HL-60/S4 treated with retinoic acid at 250 ng/mL for 4 days and 3 days (cell line): ENCODE measurements around the gene ABHD2.

Experiments
- in situ Hi-C: fragments of 300-500 bp; cut with MboI; formaldehyde crosslinking; loops from 2 replicates; pipeline ENCODE4 v1.7.0; 2022; ENCODE audit warnings: low sequenced_read_pairs

Gene ABHD2

DNA sequence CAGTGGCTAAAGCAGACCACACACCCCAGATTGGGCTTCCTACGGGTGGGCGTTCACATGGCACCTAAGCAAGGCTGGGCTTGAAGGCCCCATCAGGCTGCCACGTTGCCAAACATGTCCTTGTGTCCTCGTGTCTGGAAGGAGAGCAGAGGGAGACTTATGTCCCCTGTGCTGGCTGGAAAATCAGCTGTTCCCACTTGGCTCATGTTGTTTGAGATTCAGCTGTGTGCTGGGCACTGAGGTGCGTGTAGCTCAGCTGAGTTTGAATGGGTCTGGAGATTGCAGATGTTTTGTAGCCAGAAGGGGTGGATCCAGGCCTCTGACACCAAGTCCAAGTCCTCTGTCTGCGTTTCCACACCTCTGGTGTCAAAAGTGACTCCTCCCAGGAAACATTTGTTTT lies 98.5 kb downstream of the ABHD2 start:
- in situ Hi-C loops, result loop anchor here (25.0 kb wide), 1 partner anchor 275 kb away; the partner anchor contains the start of gene MFGE8

DNA sequence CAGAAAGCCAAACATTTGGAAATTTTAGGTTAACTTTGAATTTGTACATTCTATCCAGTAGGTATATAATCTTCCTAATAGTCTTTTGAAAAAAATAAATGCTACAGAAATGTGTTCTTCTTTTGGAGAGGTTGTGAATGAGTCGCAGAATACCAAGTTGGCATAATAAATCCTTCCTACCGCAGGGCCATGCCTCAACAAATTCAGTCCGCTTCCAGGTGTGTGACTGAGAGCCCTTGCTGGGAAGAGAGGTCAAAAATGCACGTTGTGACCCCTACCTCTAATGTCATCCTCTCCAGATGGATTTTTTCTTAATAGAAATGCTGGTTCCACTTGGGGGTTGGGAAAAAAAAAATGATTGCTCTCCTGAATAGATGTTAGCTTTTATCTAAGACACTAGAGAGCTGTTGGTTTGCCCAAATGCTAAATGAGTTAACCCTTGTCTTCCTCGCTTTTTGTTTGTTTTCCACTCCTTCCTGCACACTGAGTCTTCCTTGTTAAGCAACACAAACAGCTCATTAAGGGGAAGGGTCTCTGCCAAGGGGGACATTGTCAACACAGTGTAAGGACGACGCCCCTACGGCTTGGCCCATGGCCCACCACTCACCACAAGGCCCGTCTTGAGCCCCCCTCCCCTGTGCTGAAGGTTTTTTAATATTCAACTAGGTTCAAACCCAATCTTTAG lies 99.2 kb downstream of the ABHD2 start:
- in situ Hi-C loops, result loop anchor here (25.0 kb wide), 1 partner anchor 275 kb away; the partner anchor contains the start of gene MFGE8

DNA sequence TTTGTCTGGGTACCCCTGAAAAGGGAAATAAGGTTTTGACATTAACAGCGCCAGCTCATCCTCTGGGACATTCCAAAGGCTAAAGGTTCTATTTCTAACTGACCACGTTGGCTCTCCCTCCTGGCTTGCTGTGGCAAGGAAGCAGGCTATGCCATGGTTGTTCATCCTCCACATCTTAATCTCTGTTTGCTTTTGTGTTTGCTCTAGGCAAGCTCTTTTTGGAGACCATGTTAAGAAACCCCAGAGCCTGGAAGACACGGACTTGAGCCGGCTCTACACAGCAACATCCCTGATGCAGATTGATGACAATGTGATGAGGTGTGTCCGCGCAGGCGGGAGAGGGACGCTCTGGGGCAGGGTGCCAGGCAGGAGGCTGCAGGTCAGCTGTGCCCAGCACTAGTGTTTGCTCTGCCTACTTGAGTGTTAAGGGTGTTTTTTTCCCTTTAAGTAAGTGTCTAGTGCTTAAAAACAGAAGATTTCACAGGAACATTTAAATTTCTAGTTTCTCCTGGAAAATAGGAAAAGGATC lies 99.8 kb downstream of the ABHD2 start:
- in situ Hi-C loops, result loop anchor here (25.0 kb wide), 1 partner anchor 276 kb away; the partner anchor contains the start of gene MFGE8

DNA sequence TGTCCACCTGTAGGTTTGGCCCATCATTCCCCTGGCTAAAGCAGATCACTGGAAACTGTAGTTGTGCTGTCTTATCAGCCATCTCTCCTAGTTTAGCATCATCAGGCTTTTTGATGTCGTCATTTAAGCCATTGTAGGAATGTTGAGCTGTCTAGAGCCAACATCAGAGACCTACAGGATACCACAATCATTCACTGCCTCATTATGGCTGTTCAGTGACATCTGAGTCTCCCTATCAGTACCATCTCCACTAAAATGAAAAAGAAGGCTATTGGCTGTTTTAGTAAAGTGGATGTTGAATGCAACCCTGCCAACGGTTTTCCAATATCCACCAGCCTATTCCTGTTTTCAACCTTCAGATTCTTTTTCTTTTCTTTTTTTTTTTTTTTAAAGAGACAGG lies 103.9 kb downstream of the ABHD2 start:
- in situ Hi-C loops, result loop anchor here (25.0 kb wide), 1 partner anchor 280 kb away; the partner anchor contains the start of gene MFGE8

DNA sequence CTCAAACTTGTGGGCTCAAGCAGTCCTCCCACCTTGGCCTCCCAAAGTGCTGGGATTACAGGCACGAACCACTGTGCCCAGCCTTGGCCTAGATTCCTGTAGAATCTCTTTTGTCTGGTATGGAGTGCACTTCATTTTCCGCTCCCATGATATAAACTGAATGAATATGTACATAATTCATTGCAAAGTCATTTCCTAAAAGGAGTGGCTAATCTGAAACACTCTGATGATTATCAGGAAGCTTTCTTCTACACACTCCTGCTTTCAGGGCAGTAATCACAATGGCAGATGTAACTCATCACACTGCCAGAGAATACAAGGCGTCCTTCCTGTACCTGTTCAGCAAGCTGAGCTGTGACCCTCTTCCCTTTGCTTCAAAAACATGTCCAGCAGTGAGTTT lies 104.5 kb downstream of the ABHD2 start:
- in situ Hi-C loops, result loop anchor here (25.0 kb wide), 1 partner anchor 280 kb away; the partner anchor contains the start of gene MFGE8

DNA sequence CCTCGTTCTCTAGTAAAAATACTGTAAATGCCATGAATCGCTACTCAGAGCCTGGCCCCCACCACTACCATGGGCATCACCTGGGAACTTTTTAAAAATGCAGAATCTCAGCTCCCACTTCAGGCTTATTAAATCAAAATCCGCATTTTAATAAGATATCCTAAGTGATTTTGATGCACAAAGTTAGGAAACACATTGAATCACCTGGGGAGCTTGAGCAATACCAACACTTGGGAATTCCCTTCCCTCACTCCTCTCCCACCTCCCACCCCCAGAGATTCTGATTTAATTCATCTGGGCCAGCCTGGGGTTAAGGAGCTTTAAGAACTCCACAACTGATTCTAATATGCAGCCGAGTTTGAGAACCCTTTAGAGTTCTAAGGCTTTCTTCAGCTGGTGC lies 106.4 kb downstream of the ABHD2 start:
- in situ Hi-C loops, result loop anchor here (25.0 kb wide), 1 partner anchor 282 kb away; the partner anchor contains the start of gene MFGE8

DNA sequence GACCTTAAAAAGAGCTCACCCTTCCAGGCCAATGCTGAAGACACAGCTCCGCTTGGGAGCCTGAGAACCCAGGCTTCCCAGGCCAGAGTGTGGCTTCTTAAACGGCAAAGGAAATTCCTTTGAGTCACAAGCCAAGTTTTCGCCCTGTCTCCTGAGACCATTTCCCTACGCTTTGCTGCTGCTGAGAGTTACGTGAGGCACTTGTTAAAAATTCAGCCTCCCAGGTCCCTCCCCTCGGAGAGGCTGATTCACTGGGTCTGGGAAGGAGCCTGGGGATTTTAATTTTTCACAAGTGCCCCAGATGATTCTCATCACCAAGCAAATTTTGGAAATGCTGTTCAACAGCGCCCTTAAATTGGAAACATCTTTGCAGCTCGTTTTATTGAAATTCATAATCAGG lies 107.6 kb downstream of the ABHD2 start:
- in situ Hi-C loops, result loop anchor here (25.0 kb wide), 1 partner anchor 284 kb away; the partner anchor contains the start of gene MFGE8

DNA sequence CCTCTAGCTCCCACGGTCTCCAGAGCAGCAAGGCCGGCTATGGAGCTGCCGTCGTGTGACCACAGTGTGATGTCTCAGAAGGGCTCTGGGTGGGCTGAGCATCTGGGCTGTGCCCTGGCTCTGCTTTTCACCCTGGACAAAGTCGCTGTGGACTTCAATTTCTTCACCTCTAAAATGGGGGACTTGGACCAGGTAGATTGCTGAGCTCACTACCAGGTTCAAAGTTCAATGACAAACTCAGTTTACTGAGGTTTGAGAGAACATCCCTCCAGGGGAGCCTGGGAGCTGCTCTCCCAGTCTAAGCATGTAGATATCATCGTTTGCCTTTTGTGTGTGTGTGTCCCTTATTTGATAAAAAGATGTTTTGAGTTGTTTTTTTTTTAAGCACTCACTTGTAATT lies 108.0 kb downstream of the ABHD2 start:
- in situ Hi-C loops, result loop anchor here (25.0 kb wide), 1 partner anchor 284 kb away; the partner anchor contains the start of gene MFGE8

DNA sequence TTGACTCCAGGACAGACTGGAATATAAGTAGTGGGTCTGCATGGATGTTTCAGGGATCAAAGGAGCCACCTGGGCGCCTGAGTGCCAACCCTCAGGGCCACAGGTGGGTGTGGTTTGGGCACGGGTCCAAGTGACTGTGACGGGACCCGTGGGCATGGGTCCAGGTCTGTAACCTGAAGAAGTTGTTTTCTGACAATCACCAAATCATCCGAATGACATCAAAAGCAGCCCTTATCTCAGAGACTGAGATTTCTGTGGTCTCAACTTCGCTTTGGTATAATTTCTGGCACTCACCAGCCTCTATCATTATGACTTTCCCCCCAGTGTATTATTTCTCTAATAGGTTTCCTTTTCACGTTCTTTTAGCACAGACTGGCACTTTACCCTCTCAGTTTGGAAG lies 108.7 kb downstream of the ABHD2 start:
- in situ Hi-C loops, result loop anchor here (25.0 kb wide), 1 partner anchor 285 kb away; the partner anchor contains the start of gene MFGE8

DNA sequence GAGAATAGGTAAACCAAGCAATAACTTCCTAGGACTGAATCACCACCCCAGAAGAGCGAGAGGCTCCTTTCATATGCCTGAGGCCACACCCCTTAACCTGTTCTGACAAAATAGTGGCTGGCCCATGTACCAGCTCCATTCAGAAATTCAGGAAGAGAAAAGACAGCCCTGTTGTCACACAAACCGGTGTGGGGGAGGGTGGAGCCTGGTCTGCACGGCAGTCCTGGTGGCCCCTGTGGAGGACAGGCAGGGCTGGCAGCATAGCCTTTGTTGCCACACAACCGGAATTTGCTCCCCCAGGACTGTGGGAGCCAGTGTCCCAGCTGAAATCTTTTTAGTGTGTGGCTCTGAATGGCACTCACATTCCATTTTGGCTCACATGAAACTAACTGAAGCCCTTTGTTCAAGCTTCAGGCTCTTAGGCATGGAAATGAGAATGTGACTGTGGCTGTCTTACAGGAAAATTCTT lies 109.3 kb downstream of the ABHD2 start:
- in situ Hi-C loops, result loop anchor here (25.0 kb wide), 1 partner anchor 285 kb away; the partner anchor contains the start of gene MFGE8

DNA sequence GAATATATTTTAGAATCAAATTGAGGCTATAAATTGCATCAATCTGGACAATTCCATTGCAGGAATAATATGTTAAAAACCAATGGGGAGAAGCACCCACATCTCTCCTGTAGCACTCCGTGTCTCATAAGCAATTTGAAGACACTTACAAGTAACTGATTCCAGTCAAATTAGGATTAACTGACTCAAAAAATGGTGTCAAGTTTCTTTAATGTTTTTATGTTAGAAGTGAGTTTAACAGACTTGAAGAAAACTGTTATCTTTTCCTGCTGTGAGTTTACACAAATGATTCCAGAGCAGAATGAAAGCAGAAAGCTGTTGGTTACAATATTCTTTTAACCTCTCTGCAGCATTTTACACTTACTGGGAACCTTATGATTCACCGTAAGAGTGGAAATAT lies 109.9 kb downstream of the ABHD2 start:
- in situ Hi-C loops, result loop anchor here (25.0 kb wide), 1 partner anchor 286 kb away; the partner anchor contains the start of gene MFGE8

DNA sequence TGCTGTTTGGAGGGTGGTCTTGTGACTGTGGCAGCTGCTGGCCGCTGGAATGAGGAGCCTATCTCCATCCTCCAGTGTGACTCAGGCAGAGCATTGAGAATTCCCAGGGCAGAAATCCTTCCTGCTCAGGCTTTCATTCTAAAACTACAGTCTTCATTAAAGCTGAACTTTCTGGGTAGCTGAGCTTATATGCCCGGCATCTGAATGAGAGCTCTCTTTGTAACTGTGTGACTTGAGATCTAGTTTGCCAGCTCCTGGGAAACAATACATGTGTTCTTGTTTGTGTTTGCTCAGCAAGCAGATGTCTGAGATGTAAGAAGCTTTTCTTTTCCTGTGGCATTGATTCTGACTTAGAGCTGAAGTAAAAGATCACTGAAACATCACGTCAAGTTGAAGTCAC lies 110.7 kb downstream of the ABHD2 start:
- in situ Hi-C loops, result loop anchor here (25.0 kb wide), 1 partner anchor 287 kb away; the partner anchor contains the start of gene MFGE8

DNA sequence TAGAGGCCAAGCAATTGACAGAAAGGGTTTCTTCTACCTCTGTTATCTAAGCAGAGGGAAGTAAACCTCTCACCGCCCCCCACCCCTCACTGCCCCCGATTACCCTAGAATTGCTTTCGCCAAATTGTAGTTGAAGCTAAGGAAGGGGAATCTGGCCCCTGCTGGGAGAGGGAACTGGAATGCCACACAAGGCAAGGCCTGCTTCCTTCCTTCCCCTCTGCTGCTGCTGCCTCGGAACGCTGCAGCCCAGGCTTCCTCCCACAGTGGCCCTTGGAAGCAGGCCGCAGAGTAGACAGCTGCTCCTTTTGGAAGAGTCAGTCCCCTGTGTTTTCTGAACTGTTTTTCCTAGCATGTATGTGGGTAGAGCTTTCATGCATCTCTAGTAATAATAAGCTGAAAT lies 111.5 kb downstream of the ABHD2 start:
- in situ Hi-C loops, result loop anchor here (25.0 kb wide), 1 partner anchor 287 kb away; the partner anchor contains the start of gene MFGE8

DNA sequence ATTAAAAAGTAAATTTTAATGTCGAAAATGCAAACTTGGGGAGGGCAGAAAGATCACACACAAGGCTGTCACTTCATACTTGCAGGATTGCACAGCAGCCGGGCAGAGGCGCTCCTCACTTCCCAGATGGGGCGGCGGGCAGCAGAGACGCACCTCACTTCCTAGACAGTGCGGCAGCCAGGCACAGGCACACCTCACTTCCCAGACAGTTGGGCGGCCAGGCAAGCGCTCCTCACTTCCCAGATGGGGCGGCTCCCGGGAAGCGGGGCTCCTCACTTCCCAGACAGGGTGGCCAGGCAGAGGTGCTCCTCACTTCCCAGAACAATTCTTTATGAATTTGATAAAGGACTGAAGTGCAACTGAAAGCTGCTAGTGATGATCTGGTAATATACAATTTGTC lies 111.9 kb downstream of the ABHD2 start:
- in situ Hi-C loops, result no loop called here

DNA sequence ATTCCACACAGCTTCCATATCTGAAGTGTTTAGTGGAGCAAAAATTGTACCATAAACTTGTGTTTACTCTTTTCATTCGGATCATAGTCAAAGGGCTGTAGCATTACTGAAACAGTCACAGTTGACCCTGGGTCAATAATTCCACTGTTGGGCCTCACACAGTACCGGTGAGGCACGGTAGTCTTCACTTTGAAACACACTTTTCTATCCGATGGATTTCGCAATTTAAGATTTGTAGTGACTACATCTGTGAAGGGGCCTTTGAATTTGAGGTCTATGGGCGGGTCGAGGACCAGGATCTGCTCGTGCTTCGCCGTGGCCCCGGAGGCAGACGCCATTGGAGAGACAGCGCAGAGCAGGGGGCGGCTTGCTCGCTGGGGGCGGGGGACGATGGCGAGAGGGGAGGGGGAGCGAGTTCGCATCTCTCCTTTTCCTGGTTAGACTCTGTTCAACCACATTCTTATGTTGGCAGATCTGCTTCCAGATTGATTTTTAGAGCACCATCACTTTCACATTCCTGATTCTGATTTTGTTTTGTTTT lies 113.3 kb downstream of the ABHD2 start:
- in situ Hi-C loops, result no loop called here

DNA sequence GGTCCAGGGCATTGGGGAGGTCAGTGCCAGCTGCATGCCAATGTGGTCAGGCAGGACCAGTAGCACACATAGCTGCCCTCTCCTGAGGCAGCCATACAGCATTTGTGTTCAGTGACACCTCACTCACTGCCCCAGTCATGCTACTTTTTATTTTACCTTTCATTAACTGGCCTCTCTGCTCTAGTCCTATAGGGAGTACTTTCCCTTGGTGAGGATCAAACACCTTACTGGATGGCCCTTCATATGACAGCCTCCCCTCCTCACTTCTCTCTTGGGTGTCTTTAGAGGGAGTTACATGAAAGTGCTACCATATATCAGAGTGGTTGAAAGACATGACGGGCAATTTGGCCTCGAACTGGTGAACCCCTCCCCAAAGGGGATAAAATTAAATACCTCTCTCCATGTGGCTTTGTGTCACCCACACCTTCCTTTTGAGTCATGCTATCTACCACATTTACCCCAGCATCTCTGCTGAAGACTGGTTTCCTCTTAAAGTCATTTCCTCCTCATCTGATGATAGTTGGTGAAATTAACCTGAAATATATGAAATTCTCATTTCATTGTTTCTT lies 115.5 kb downstream of the ABHD2 start:
- in situ Hi-C loops, result no loop called here

DNA sequence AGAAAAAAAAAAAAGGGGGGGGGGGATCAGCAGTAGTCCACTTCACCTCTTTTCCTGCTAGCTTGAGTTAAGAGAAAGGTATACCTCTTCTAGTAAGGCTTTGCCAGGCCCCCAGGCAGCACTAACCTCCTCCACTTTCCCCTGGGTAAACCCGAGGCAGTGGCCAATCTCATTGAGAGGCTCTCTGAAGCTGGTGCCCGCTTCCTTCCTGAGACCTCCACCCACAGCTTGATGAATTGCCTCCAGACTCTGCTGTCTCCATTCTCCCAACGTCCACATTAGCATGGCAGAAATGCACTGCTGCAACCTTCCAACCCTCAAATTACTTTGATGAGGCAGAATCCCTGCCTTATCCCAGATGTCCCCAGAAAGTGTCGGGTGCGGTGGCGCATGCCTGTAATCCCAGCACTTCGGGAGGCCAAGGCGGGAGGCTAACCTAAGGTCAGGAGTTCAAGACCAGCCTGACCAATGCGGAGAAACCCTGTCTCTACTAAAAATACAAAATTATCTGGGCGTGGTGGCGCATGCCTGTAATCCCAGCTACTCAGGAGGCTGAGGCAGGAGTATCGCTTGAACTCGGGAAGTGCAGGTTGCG lies 117.8 kb downstream of the ABHD2 start:
- in situ Hi-C loops, result no loop called here

DNA sequence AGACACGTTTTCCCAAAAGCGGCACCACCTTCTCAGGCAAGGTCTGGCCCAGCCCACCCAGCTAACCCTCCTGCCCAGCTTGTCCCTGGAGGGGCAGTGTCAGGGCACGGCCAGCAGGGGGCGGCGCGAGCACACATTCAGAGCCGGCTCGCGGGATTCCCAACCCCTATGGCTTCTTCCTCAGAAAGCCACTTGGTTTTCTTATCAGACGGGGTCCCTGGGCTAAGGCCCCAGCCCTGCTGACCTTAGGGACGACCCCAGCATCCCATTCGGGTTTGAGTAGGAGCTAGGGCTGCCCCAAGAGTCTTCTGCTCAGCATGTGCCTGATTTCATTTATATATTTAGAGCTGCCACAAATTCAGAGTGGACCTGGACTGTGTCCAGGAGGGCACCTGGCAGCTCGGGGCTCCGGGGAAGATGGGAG lies 118.7 kb downstream of the ABHD2 start:
- in situ Hi-C loops, result no loop called here

DNA sequence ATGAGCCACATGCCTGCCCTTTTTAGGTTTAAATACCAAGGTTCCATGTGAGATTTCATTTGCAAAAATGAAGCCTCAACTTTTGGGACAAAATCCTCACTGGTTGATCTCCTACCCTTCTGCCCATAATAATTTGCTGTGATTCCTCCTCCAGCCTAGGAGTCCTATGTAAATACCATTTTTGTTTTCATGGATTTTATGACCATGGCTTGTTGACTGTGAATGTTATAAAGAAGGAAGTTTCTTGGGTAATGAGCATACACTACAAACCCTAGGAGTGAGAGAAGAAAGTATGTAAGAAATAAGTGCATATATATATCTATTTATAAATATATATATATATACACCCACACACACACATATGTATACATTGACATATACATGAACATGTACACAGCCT lies 120.0 kb downstream of the ABHD2 start:
- in situ Hi-C loops, result no loop called here

DNA sequence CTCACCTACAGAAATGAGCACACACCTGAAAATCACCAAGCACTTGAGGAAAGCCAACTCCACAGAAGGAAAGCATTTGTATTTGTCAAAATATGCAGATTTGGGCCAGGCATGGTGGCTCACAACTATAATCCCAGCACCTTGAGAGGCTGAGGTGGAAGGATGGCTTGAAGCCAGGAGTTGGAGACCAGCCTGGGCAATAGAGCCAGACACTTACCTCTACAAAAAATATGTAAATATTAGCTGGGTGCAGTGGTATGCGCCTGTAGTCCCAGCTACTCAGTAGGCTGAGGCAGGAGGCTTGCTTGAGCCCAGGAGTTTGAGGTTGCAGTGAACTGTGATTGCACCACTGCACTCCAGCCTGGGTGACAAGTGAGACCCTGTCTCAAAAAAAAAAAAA lies 120.8 kb downstream of the ABHD2 start:
- in situ Hi-C loops, result no loop called here

DNA sequence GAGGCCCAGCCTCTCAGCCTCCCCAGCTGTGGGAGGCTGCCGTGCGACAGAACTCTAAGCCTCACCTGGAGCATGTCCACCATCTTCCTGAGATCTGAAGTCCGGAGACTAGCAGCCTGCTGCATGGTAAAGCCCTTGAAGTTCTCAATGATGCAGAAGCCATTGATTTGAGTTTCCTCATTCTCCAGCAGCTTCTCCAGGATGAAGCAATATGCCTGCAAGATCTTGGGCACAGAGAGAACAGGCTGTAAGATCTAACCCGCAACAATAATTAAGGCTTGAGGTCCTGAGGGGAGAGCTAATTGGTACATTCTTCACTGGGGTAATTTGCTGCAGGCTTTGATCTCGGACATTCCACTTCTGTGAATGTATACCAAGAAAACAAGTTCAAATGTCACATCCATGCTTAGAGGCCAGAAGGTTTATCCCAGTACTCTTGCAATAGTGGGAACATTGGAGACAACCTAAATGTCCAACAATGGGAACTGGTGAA lies 123.5 kb downstream of the ABHD2 start:
- in situ Hi-C loops, result no loop called here
